SK-N-SH (cell line): ENCODE results near the gene KIR2DL4. TPM values are rescaled to one million over a fixed set of nuclear protein-coding genes. Genes with fewer than 3 reads are reported as not detected.
"Not testable (repeated sequence)": the region's sequence is repeated elsewhere in the genome, so short reads cannot be mapped to it uniquely, and the experiment has no call there.

Source experiments
- CTCF ChIA-PET: fragments of 300-600, 350-600 bp; formaldehyde crosslinking; extraction: SDS; loops from one replicate; lab custom pipeline; 2021; lab: Yijun Ruan, JAX
- POLR2A ChIA-PET: fragments of 350-600 bp; sonication (Branson Sonifier 250); formaldehyde crosslinking; extraction: SDS; loops from one replicate; lab custom pipeline; 2020; ENCODE audit warnings: antibody characterized with exemption, inconsistent platforms; lab: Yijun Ruan, JAX
- DNase-seq: peaks from one replicate; pipeline ENCODE4 v3.0.0; 2012
- H2AFZ ChIP-seq: fragments of 200-600 bp; sonication (generic); 2 replicates; pipeline ENCODE4 v1.8.1; 2016; ENCODE audit warnings: antibody characterized with exemption, mild to moderate bottlenecking, low read depth
- H3F3A ChIP-seq: fragments of 200-600 bp; sonication (generic); replicated peaks from 2 replicates; pipeline ENCODE3; 2016; ENCODE audit warnings: antibody characterized with exemption, mild to moderate bottlenecking; ENCODE audit not compliant: insufficient read depth
- H3K27ac ChIP-seq, 2 experiments: fragments of 200-500 bp in 1 of 2; fragments of 200-600 bp in 1 of 2; sonication (Bioruptor generic) in 1 of 2; sonication (generic), shearing (Covaris generic) in 1 of 2; 2 replicates each; pipeline versions ENCODE4 v1.5.1 to v1.6.1; 2014 to 2016; ENCODE audit warnings: low read depth in 2 of 2, inconsistent platforms in 1 of 2, low read length in 1 of 2, mild to moderate bottlenecking in 1 of 2, mixed read lengths in 1 of 2
- H3K27me3 ChIP-seq: fragments of 200-600 bp; sonication (generic), shearing (Covaris generic); 2 replicates; pipeline ENCODE4 v1.6.1; 2016; ENCODE audit warnings: mixed run types; ENCODE audit not compliant: insufficient read depth
- H3K36me3 ChIP-seq, 2 experiments: fragments of 200-500 bp in 1 of 2; fragments of 200-600 bp in 1 of 2; sonication (Bioruptor generic) in 1 of 2; sonication (generic) in 1 of 2; replicated peaks in 1 of 2; 2 replicates each; pipeline versions ENCODE3 to v1.5.1; 2014 to 2016; ENCODE audit warnings: low read length in 1 of 2, mild to moderate bottlenecking in 1 of 2; ENCODE audit not compliant: insufficient read depth in 2 of 2, control insufficient read depth in 1 of 2
- H3K4me1 ChIP-seq, 2 experiments: fragments of 200-500 bp in 1 of 2; fragments of 200-600 bp in 1 of 2; sonication (Bioruptor generic) in 1 of 2; sonication (generic), shearing (Covaris generic) in 1 of 2; 2 replicates each; pipeline versions ENCODE4 v1.5.1 to v1.6.1; 2014 to 2016; ENCODE audit warnings: low read depth in 1 of 2, low read length in 1 of 2, mixed run types in 1 of 2; ENCODE audit not compliant: insufficient read depth in 2 of 2, control insufficient read depth in 1 of 2
- H3K4me2 ChIP-seq: fragments of 200-600 bp; sonication (generic), shearing (Covaris generic); 2 replicates; pipeline ENCODE4 v1.6.1; 2017; ENCODE audit warnings: mixed run types
- H3K4me3 ChIP-seq, 2 experiments: fragments of 200-500 bp in 1 of 2; fragments of 200-600 bp in 1 of 2; sonication (Bioruptor generic) in 1 of 2; sonication (generic), shearing (Covaris generic) in 1 of 2; 2 replicates each; pipeline versions ENCODE4 v1.5.1 to v1.8.1; 2014 to 2016; ENCODE audit warnings: low read depth in 2 of 2, inconsistent platforms in 1 of 2, low read length in 1 of 2, mild to moderate bottlenecking in 1 of 2, mixed read lengths in 1 of 2, moderate library complexity in 1 of 2
- H3K79me2 ChIP-seq: fragments of 200-600 bp; sonication (generic); 2 replicates; pipeline ENCODE4 v1.8.1; 2017; ENCODE audit warnings: mild to moderate bottlenecking; ENCODE audit not compliant: insufficient read depth
- H3K9ac ChIP-seq: fragments of 200-600 bp; sonication (generic); 2 replicates; pipeline ENCODE4 v1.6.1; 2017; ENCODE audit warnings: mixed run types
- H3K9me2 ChIP-seq: fragments of 200-600 bp; sonication (generic); 2 replicates; pipeline ENCODE4 v1.6.1; 2017; ENCODE audit warnings: mixed run types
- H3K9me3 ChIP-seq: fragments of 200-600 bp; sonication (generic); 2 replicates; pipeline ENCODE4 v1.6.1; 2017; ENCODE audit warnings: mixed run types, mild to moderate bottlenecking, moderate library complexity
- H4K20me1 ChIP-seq: fragments of 200-600 bp; sonication (generic); 2 replicates; pipeline ENCODE4 v1.6.1; 2017; ENCODE audit warnings: mild to moderate bottlenecking, mixed run types; ENCODE audit not compliant: insufficient read depth
- CHD2 ChIP-seq: fragments of 150-350 bp; IDR thresholded peaks from 2 replicates; pipeline ENCODE4 v1.6.1; 2018; ENCODE audit warnings: low read length; ENCODE audit not compliant: partially characterized antibody
- EP300 ChIP-seq, 2 experiments: IDR thresholded peaks; 2 replicates each; pipeline versions ENCODE4 v1.4.0 to v1.6.1; 2012; ENCODE audit warnings: borderline replicate concordance in 1 of 2, low read depth in 1 of 2, low read length in 1 of 2
- EZH2phosphoT487 ChIP-seq: fragments of 200-600 bp; sonication (generic); IDR thresholded peaks from 2 replicates; pipeline ENCODE4 v1.6.1; 2017; ENCODE audit warnings: low read depth, mixed run types, mild to moderate bottlenecking, antibody characterized with exemption, moderate library complexity, borderline replicate concordance
- FOSL2 ChIP-seq: IDR thresholded peaks from 2 replicates; pipeline ENCODE4 v1.4.0; 2012; ENCODE audit warnings: low read depth, mild to moderate bottlenecking, moderate library complexity, borderline replicate concordance
- FOXM1 ChIP-seq: IDR thresholded peaks from 2 replicates; pipeline ENCODE4 v1.4.0; 2012; ENCODE audit warnings: low read depth, mild to moderate bottlenecking
- GABPA ChIP-seq: IDR thresholded peaks from 2 replicates; pipeline ENCODE4 v1.4.0; 2012; ENCODE audit warnings: low read depth, mild to moderate bottlenecking
- GATA2 ChIP-seq: sonication (generic); formaldehyde crosslinking; IDR thresholded peaks from 2 replicates; pipeline ENCODE4 v1.5.0; 2020; ENCODE audit warnings: mild to moderate bottlenecking, missing genetic modification reagents
- MEF2A ChIP-seq: IDR thresholded peaks from 2 replicates; pipeline ENCODE4 v1.4.0; 2012; ENCODE audit warnings: low read depth, borderline replicate concordance
- RAD21 ChIP-seq: IDR thresholded peaks from 2 replicates; pipeline ENCODE4 v1.6.1; 2012; ENCODE audit warnings: mild to moderate bottlenecking, low read length
- RFX5 ChIP-seq: IDR thresholded peaks from 2 replicates; pipeline ENCODE4 v1.6.1; 2012; ENCODE audit warnings: mild to moderate bottlenecking, improper control_type of control experiment, low read length
- RXRA ChIP-seq: IDR thresholded peaks from 2 replicates; pipeline ENCODE4 v1.4.0; 2012; ENCODE audit warnings: low read depth, mild to moderate bottlenecking, borderline replicate concordance
- SIN3A ChIP-seq: IDR thresholded peaks from 2 replicates; pipeline ENCODE4 v1.6.1; 2012; ENCODE audit warnings: low read depth, mild to moderate bottlenecking, low read length, moderate library complexity, borderline replicate concordance
- TAF1 ChIP-seq: IDR thresholded peaks from 2 replicates; pipeline ENCODE4 v1.6.1; 2012; ENCODE audit warnings: low read depth, mild to moderate bottlenecking, low read length, moderate library complexity, borderline replicate concordance
- TEAD4 ChIP-seq: IDR thresholded peaks from 2 replicates; pipeline ENCODE4 v1.4.0; 2012; ENCODE audit warnings: mild to moderate bottlenecking, borderline replicate concordance; ENCODE audit not compliant: insufficient read depth
- WGBS: methylation state at CpG from one replicate; pipeline ENCODE4 v1.1.6; 2017; ENCODE audit warnings: low lambda C conversion rate; 5-methylcytosine and 5-hydroxymethylcytosine counted together
- polyA plus RNA-seq, 3 experiments: library from polyadenylated mRNA; depleted of rRNA; stranded (reverse); fragments of >200 nt; gene quantifications; 2 replicates each; pipeline ENCODE4 v1.2.3, GENCODE V29; 2012
- TF ChIP-seq, protein P1 (sequence below): fragments of 150-350 bp; IDR thresholded peaks from 2 replicates; pipeline ENCODE4 v1.6.1; 2017; ENCODE audit warnings: antibody characterized with exemption, low read length, low read depth, borderline replicate concordance
- TF ChIP-seq, protein P2 (sequence below): fragments of 150-350 bp; IDR thresholded peaks from 2 replicates; pipeline ENCODE4 v1.6.1; 2016; ENCODE audit warnings: mild to moderate bottlenecking, low read depth, low read length
- TF ChIP-seq, protein P3 (sequence below): IDR thresholded peaks from 2 replicates; pipeline ENCODE4 v1.4.0; 2012; ENCODE audit warnings: low read depth, borderline replicate concordance
- TF ChIP-seq, protein P4 (sequence below): IDR thresholded peaks from 2 replicates; pipeline ENCODE4 v1.4.0; 2012; ENCODE audit warnings: low read depth
- TF ChIP-seq, protein P5 (sequence below): IDR thresholded peaks from 2 replicates; pipeline ENCODE4 v1.6.1; 2012; ENCODE audit warnings: mild to moderate bottlenecking, low read depth, low read length, moderate library complexity
- TF ChIP-seq, protein P6 (sequence below): fragments of 200-600 bp; sonication (generic); IDR thresholded peaks from 2 replicates; pipeline ENCODE4 v1.6.1; 2017; ENCODE audit warnings: antibody characterized with exemption, mild to moderate bottlenecking, moderate library complexity

The KIR2DL4 gene
- polyA plus RNA-seq, 1 of the 3 experiments (the other 2 are of a cell fraction), result not detected

DNA sequence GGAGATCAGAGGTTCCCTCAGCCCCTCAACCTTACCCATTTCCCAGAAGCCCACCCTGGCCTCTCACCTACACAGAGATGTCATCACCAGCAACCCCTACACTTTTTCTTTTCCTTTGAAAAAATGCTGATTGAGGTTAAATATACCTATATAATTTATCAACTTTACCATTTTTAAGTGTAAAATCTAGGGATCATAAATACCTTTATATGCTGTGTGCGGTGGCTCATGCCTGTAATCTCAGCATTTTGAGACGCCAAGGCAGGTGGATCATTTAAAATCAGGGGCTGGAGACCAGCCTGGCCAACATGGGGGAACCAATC is 3.1 kb downstream of the KIR2DL4 start:
- Histone ChIP-seq H3K79me2 (no peaks in the 10 kb centered on the region), H3K4me3 (no peak overlapping the region), H3K36me3 (no peaks in the 10 kb centered on the region), H3K9me2 (no peaks in the 10 kb centered on the region), H3K4me1 (no peaks in the 10 kb centered on the region), H3K9me3 (no peaks in the 10 kb centered on the region), H2AFZ (no peak overlapping the region), H3F3A (no peaks in the 10 kb centered on the region), H3K4me2 (no peak overlapping the region), H4K20me1 (no peaks in the 10 kb centered on the region), H3K27ac (no peak overlapping the region), H3K9ac (no peak overlapping the region), H3K27me3 (no peaks in the 10 kb centered on the region)
- 2% methylated on average over 2 of the region's 2 CpGs for WGBS
- ChIA-PET CTCF (no interaction called here), POLR2A (no interaction called here)
- TF ChIP-seq TAF1, result no peak
- TF ChIP-seq GATA2, result no peak
- TF ChIP-seq, protein P1, sequence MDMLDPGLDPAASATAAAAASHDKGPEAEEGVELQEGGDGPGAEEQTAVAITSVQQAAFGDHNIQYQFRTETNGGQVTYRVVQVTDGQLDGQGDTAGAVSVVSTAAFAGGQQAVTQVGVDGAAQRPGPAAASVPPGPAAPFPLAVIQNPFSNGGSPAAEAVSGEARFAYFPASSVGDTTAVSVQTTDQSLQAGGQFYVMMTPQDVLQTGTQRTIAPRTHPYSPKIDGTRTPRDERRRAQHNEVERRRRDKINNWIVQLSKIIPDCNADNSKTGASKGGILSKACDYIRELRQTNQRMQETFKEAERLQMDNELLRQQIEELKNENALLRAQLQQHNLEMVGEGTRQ, result no peak
- no peak for TF ChIP-seq EZH2phosphoT487
- TF ChIP-seq TEAD4, result no peak
- TF ChIP-seq, protein P2, sequence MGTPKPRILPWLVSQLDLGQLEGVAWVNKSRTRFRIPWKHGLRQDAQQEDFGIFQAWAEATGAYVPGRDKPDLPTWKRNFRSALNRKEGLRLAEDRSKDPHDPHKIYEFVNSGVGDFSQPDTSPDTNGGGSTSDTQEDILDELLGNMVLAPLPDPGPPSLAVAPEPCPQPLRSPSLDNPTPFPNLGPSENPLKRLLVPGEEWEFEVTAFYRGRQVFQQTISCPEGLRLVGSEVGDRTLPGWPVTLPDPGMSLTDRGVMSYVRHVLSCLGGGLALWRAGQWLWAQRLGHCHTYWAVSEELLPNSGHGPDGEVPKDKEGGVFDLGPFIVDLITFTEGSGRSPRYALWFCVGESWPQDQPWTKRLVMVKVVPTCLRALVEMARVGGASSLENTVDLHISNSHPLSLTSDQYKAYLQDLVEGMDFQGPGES, result no peak
- TF ChIP-seq, protein P3, sequence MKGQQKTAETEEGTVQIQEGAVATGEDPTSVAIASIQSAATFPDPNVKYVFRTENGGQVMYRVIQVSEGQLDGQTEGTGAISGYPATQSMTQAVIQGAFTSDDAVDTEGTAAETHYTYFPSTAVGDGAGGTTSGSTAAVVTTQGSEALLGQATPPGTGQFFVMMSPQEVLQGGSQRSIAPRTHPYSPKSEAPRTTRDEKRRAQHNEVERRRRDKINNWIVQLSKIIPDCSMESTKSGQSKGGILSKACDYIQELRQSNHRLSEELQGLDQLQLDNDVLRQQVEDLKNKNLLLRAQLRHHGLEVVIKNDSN, result no peak
- no peak for TF ChIP-seq CHD2
- no peak for TF ChIP-seq FOXM1
- no peak for TF ChIP-seq GABPA
- TF ChIP-seq RFX5, result no peak
- TF ChIP-seq, protein P4, sequence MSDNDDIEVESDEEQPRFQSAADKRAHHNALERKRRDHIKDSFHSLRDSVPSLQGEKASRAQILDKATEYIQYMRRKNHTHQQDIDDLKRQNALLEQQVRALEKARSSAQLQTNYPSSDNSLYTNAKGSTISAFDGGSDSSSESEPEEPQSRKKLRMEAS, result no peak
- TF ChIP-seq, protein P5, sequence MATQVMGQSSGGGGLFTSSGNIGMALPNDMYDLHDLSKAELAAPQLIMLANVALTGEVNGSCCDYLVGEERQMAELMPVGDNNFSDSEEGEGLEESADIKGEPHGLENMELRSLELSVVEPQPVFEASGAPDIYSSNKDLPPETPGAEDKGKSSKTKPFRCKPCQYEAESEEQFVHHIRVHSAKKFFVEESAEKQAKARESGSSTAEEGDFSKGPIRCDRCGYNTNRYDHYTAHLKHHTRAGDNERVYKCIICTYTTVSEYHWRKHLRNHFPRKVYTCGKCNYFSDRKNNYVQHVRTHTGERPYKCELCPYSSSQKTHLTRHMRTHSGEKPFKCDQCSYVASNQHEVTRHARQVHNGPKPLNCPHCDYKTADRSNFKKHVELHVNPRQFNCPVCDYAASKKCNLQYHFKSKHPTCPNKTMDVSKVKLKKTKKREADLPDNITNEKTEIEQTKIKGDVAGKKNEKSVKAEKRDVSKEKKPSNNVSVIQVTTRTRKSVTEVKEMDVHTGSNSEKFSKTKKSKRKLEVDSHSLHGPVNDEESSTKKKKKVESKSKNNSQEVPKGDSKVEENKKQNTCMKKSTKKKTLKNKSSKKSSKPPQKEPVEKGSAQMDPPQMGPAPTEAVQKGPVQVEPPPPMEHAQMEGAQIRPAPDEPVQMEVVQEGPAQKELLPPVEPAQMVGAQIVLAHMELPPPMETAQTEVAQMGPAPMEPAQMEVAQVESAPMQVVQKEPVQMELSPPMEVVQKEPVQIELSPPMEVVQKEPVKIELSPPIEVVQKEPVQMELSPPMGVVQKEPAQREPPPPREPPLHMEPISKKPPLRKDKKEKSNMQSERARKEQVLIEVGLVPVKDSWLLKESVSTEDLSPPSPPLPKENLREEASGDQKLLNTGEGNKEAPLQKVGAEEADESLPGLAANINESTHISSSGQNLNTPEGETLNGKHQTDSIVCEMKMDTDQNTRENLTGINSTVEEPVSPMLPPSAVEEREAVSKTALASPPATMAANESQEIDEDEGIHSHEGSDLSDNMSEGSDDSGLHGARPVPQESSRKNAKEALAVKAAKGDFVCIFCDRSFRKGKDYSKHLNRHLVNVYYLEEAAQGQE, result no peak
- no peak for TF ChIP-seq SIN3A
- no peak for TF ChIP-seq EP300 (IDR thresholded peaks at IDR 0.05; ENCODE audit: borderline replicate concordance in 1 of 2, low read depth in 1 of 2, low read length in 1 of 2)
- TF ChIP-seq RAD21, result no peak
- no peak for TF ChIP-seq FOSL2
- TF ChIP-seq, protein P6, sequence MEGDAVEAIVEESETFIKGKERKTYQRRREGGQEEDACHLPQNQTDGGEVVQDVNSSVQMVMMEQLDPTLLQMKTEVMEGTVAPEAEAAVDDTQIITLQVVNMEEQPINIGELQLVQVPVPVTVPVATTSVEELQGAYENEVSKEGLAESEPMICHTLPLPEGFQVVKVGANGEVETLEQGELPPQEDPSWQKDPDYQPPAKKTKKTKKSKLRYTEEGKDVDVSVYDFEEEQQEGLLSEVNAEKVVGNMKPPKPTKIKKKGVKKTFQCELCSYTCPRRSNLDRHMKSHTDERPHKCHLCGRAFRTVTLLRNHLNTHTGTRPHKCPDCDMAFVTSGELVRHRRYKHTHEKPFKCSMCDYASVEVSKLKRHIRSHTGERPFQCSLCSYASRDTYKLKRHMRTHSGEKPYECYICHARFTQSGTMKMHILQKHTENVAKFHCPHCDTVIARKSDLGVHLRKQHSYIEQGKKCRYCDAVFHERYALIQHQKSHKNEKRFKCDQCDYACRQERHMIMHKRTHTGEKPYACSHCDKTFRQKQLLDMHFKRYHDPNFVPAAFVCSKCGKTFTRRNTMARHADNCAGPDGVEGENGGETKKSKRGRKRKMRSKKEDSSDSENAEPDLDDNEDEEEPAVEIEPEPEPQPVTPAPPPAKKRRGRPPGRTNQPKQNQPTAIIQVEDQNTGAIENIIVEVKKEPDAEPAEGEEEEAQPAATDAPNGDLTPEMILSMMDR, result no peak
- no peak for TF ChIP-seq MEF2A
- TF ChIP-seq RXRA, result no peak
- DNase-seq, result no peak

DNA sequence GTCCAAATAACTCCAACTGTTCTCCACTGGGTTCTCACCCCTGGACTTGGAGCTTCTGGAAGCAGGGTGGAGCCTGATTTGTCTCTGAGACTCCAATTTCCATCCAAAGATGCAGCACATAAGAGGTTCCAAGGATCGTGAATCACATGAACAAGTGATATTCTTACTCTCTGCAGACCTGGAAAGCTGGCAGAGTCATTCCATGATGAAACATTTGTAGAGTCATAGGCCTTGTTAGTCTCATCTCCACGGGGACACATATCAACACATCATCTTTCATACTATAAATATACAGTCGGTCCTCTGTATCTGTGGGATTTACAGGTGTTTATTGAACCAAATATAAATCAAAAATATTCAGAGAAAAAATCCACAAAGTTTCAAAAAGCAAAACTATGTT is 11.2 kb downstream of the KIR2DL4 start:
- CTCF ChIA-PET, DNase-seq, H3F3A ChIP-seq, H3K4me2 ChIP-seq, H3K9me3 ChIP-seq, H3K4me1 ChIP-seq, H3K27me3 ChIP-seq, H3K4me3 ChIP-seq, H3K9me2 ChIP-seq, H3K9ac ChIP-seq, H3K27ac ChIP-seq, H3K79me2 ChIP-seq, POLR2A ChIA-PET, H2AFZ ChIP-seq, H4K20me1 ChIP-seq, H3K36me3 ChIP-seq: not testable (repeated sequence)
- under 1% methylated on average over 3 of the region's 3 CpGs for WGBS
